Measurements from ENCODE around the gene CD151. TPM values are rescaled to one million over a fixed set of nuclear protein-coding genes. Genes with fewer than 3 reads are reported as not detected.

CD151 gene
- total RNA-seq: 10 to 100 TPM; 28.0 to 28.6 TPM

DNA sequence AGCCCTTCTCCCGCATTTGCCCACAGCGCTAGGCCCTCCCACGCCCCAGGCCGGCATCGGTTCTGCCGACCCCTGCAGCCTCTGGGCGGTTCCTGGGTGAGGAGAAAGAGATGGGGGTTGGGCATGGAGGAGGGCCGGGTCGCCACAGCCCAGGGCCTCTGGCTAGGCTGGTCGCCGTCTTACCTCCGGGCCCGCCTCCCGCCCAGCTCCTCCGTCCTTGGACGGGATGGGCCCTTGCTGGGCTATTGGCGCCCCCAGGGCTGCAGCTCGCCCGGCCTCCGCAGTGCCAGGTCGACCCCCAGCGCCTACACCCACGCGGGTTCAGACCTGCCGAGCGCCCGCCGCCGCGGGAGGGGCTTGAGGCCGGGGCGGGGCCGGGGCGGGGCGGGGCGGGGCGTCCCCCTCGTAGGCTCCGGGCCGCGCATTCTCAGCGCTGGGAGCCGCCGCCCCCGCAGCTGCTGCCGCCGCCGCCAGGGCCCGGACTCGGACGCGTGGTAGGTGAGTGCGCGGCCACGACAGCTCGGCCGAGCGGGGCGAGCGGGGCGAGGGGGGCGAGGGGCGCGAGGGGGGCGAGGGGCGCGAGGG, at the start of gene CD151:
CD151 (plus strand) TSS at position 424 of the 585 bp plus-strand sequence. CDS start 3,118 bp downstream, outside the sequence.
- H3K4me3 Mint-ChIP-seq: peak within 1 kb of the TSS; percentile 47
- peak; percentile 61 for DNase-seq
- no peaks in the 10 kb centered on the region for H3K9me3 Mint-ChIP-seq
- peaks cover 36% of the 10 kb centered on the region for H3K27me3 Mint-ChIP-seq
- ChIA-PET POLR2A (interaction anchor here (2.8 to 8.3 kb wide), 3 partner anchors 10 to 24 kb away, joined by 12 to 74 read pairs (median 25); partner anchors contain the start of genes PNPLA2, POLR2L, RPLP2 and TSPAN4), CTCF (no interaction called here)
- H3K36me3 Mint-ChIP-seq (ENCODE audit: low read depth): peaks cover 3% of the 10 kb centered on the region
- no peak within 1 kb of the TSS for H3K27ac Mint-ChIP-seq
- peaks cover 36% of the 10 kb centered on the region for H3K4me1 Mint-ChIP-seq

DNA sequence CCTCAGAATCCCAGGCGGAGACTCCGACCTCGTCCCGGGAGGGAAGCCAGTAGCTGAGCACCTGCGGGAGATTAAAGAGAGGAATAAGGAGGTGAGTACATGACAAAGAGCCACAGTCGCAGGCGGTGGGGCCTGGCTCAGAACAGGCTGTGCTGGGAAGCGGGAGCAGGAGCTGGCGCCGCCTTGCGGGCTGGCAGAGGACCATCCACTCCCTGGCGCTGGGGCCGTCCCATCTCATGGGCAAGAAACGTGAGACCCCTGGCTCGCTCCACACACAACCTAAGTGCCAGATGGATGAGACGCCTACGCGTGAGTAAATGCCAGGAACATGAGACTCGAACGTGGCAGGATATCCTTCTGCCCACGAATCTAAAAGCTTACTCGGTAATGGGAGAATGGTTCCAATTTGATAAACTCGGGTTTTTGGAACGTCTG, 49.2 kb upstream of the CD151 start:
- Mint-ChIP-seq H3K27ac (no peak overlapping the region), H3K9me3 (no peaks in the 10 kb centered on the region), H3K4me1 (peaks cover 22% of the 10 kb centered on the region), H3K36me3 (ENCODE audit: low read depth) (peaks cover 8% of the 10 kb centered on the region), H3K27me3 (no peaks in the 10 kb centered on the region), H3K4me3 (no peak overlapping the region)
- no peak for DNase-seq
- POLR2A ChIA-PET: no interaction called here
- CTCF ChIA-PET: interaction anchor here (0.6 kb wide), 2 partner anchors 39 to 94 kb away, joined by 3 read pairs; no protein-coding TSS in a partner anchor

DNA sequence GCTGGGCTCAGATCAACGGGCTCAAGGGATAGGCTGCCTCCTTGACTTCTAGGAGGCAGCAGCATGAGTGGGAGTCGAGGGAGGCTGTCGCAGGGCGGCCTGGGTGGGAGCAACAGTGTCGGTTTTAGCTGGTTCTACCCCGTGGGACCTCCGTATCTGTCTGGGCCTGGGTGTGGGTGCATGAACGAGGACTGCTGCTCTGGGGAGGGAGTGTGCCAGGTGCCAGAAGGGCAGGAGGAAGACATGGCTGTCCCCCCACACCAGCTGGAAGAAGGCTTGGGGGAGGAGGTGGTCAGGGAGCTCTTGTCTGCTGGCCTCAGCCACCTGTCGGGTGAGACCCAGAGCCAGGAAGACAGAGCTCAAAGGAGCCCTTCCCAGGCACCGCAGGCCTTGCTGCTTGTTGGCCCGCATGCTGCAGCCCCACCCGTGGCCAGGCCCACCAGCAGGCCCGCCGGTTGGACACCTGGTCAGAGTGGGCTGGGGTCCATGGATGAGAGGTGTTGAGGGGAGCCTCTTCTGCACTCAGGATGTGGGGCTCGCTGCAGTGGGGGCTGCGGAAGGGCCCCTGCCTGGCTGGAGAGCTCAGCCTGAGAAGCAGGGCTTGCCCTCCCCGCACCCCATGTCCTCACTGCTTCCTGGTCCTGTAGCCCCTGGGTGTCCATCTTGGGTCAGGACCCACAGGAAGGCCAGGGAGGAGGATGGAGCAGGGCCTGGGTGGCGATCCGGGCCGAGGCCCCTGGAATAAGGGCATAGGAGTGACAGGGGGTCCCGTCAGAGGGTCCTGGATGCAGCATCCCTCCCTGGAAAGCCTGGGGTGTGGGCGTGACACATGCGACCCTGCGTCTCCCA, 46.3 kb upstream of the CD151 start:
- CTCF ChIA-PET: interaction anchor here (1.3 kb wide), 1 partner anchor 91 kb away, joined by 3 read pairs; the partner anchor contains the start of gene TMEM80
- H3K27ac Mint-ChIP-seq: no peak overlapping the region

DNA sequence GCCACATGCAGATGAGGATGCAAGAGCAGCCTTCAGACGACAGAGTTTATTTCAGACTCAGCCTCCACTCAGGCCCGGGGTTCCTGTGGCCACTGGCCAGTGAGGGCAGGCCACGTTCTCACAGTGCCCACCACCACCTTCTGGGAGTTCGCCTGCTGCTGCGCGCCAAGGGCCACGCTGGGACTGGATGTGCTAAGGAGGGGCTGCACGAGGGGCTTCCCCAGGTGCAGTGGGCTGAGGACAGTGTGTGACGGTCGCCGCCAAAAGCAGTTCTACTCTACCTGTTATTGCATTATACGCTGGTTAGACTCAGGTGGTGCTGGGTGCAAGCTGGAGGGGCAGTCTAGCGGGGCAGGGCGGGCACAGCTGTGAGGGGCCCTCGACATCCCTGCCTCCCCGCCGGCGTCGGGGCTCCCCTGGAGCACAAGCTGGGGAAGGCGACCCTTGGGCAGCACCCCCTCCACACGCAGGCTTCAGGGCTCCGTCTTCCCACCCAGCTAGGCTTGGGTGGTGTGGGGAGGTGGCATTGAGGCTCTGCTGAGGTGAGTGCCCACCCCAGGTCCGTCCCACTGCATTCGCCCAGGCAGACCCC, 45.6 kb upstream of the CD151 start:
- no peak overlapping the region for H3K4me3 Mint-ChIP-seq
- POLR2A ChIA-PET: interaction anchor here (1.4 kb wide), 1 partner anchor 9 kb away, joined by 4 read pairs; no protein-coding TSS in a partner anchor
- CTCF ChIA-PET: no interaction called here
- H3K27ac Mint-ChIP-seq: no peak overlapping the region
- H3K27me3 Mint-ChIP-seq: no peaks in the 10 kb centered on the region
- peaks cover 9% of the 10 kb centered on the region for H3K36me3 Mint-ChIP-seq (ENCODE audit: low read depth)
- H3K4me1 Mint-ChIP-seq: peaks cover 18% of the 10 kb centered on the region
- no peaks in the 10 kb centered on the region for H3K9me3 Mint-ChIP-seq
- DNase-seq: no peak

More for the DNA sequence above, 46.3 kb upstream of the CD151 start:
- DNase-seq: no peak
- Mint-ChIP-seq H3K4me3 (no peak overlapping the region), H3K36me3 (ENCODE audit: low read depth) (peaks cover 9% of the 10 kb centered on the region), H3K4me1 (peaks cover 18% of the 10 kb centered on the region), H3K9me3 (no peaks in the 10 kb centered on the region), H3K27me3 (no peaks in the 10 kb centered on the region)
- POLR2A ChIA-PET: interaction anchor here (0.9 to 1.1 kb wide), 3 partner anchors 9 to 23 kb away, joined by 3 read pairs; partner anchors contain the start of genes GATD1 and RPLP2

DNA sequence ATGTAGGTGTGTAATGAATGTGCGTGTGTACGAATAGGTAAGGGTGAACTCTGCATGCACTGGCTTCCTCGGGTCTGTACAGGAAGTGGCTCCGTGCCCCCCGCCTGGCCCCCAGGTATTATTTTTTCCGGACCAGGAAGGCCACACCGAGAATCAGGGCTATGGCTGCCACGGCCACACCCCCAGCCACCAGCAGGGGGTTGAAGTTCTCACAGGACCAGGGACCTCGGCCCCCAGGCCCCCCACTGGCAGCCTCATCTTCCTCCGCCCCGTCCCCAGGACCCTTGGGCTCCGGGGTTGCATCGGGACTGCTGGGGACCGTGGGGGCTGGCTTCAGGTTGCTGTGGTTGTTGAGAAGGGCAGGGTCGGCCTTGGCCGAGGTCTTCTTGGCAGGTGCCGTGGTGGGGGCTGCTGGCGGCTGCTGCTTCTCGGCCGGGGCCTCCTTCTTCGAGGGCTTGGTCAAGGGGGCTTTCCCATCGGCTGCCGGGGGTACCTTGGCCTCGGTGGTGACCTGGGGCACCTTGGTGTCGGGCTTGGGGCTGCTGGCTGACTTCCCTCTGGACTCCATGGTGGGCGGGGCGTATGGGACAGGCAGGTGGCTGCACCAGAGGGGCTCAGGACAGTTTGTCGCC, 44.6 kb upstream of the CD151 start:
- Mint-ChIP-seq H3K27ac (no peak overlapping the region), H3K4me3 (no peak overlapping the region), H3K9me3 (no peaks in the 10 kb centered on the region), H3K36me3 (ENCODE audit: low read depth) (peaks cover 9% of the 10 kb centered on the region), H3K27me3 (no peaks in the 10 kb centered on the region), H3K4me1 (peaks cover 18% of the 10 kb centered on the region)
- POLR2A ChIA-PET: interaction anchor here (1.1 to 1.4 kb wide), 2 partner anchors 8 to 10 kb away, joined by 4 read pairs; no protein-coding TSS in a partner anchor
- no peak for DNase-seq
- CTCF ChIA-PET: no interaction called here

DNA sequence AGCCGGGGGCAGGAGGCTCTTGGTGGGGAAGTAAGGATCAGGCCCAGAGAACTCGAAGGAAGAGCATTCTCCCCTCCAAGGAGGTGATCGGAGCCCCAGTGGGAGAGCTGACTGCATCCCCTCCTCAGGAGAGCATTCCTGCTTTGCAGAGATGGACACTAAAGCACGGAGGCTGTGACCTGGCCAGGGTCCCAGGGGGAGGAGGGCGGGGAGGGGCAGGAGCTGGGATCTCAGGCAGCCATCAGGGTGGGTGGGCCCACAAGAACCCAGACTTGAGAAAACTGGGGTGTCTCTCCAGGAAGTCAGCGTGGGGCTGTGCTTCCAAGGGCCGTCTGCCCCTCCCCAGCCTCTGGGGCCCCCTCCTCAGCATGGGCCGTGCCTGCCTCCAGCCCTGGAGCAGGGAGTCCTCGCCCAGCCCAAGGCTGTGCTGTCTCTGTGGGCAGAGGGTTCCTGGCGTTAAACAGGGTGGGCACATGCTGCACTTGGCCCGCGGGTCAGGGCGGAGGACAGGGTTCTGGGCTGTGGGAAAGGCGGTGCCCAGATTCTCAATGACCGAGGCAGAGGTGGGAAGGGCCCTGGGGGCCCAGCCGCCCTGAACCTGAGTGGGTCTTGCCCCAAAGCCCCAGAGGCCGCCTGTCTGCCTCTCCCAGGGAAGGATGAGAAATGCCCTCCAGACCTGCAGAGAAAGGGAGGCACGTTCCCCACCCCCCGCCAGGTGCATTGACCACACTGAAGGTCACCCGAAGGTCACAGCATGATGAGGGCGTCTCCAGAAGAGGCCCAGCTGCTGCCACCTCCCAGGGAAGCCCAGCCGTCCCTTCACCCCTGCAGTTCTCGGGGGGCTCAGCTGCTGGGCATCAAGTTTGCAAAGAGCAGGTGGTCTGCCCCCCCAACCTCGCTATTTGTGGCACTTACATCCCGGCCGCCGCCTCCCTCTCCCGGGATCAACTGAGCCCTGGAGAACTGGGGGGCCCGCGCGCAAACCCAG, 43.5 kb upstream of the CD151 start:
- peaks cover 8% of the 10 kb centered on the region for H3K36me3 Mint-ChIP-seq (ENCODE audit: low read depth)
- ChIA-PET POLR2A (interaction anchor here (0.6 to 2.0 kb wide), 7 partner anchors 10 to 552 kb away, joined by 3 to 5 read pairs (median 3); partner anchors contain the start of genes PHRF1 and RPLP2), CTCF (interaction anchor here (0.5 kb wide), 1 partner anchor 12 kb away, joined by 4 read pairs; no protein-coding TSS in a partner anchor)
- DNase-seq: no peak
- H3K27me3 Mint-ChIP-seq: no peaks in the 10 kb centered on the region
- no peaks in the 10 kb centered on the region for H3K9me3 Mint-ChIP-seq
- H3K4me3 Mint-ChIP-seq: peak overlapping the region; percentile 52
- no peak overlapping the region for H3K27ac Mint-ChIP-seq
- H3K4me1 Mint-ChIP-seq: peaks cover 23% of the 10 kb centered on the region

DNA sequence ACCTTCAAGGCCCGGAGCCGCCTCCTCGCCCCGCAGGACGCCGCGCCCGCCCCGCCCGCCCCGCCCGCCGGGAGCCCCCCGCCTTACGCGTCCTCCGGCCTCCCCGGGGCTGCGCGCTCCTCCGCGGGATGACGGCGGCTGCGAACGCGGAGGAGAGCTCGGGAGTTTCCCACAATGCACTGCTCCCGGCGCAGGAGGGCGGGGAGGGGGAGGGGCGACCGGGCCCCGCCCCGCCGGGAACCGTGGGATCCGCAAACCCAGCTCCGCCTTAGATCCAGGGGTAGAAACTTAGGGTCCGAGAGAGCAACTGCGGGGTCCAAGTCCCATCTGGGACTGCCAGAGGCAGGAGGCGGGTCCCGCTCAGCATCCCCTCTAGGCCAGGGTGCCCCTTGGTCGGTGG, 42.8 kb upstream of the CD151 start, which contains the start of gene CEND1:
CEND1 (minus strand) TSS at position 148 of the 400 bp plus-strand sequence. CDS start 1,514 bp downstream, outside the sequence.
- no peaks in the 10 kb centered on the region for H3K27me3 Mint-ChIP-seq
- ChIA-PET POLR2A (interaction anchor here (0.6 to 2.0 kb wide), 5 partner anchors 11 to 214 kb away, joined by 3 to 5 read pairs (median 3); partner anchors contain the start of genes PHRF1 and RPLP2), CTCF (interaction anchor here (0.6 kb wide), 1 partner anchor 19 kb away, joined by 3 read pairs; no protein-coding TSS in a partner anchor)
- no peak within 1 kb of the TSS for H3K27ac Mint-ChIP-seq
- peaks cover 8% of the 10 kb centered on the region for H3K36me3 Mint-ChIP-seq (ENCODE audit: low read depth)
- peak within 1 kb of the TSS; percentile 52 for H3K4me3 Mint-ChIP-seq
- H3K9me3 Mint-ChIP-seq: no peaks in the 10 kb centered on the region
- peak; percentile 68 for DNase-seq
- peaks cover 26% of the 10 kb centered on the region for H3K4me1 Mint-ChIP-seq

DNA sequence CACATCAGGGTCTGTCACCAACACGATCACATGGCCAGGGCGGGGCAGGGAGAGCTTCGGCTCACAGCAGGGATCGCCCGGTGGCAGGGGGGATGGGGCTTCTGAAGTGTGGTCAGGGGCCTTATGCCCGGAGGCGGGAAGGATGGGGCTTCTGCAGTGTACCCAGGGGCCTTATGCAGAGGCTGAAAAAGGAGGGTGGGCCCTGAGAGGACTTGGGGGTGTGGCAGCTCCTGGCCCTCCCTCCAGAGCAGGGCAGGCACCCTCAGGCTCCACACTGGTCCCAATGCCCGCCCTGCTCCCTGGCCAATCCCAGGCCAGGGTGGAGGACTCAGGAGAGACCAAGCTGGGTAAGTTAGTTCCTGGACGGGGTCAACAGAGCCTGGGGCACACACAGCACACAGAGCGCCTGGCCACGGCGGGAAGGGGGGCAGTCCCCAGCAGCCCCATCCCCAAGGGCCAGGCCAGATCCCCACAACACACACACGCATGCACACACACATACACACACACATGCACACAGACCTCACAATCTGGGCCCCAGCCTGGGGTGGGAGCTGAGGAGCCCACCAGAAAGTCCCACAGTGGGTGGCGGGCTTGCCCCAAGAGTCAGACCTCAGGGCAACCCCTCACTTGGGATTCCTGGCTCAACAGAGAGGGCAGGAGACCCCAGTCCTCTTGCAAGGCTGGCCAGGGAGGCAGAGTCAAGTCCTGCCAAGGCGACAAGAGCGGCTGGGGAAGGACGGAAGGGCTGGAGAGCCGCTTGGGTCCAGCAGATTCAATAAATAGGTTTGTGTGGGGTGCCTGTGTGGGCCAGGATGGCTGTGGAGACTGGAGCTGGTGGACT, 41.8 kb upstream of the CD151 start:
- no peak overlapping the region for H3K27ac Mint-ChIP-seq
- no peaks in the 10 kb centered on the region for H3K9me3 Mint-ChIP-seq
- H3K4me1 Mint-ChIP-seq: peaks cover 32% of the 10 kb centered on the region
- ChIA-PET CTCF (no interaction called here), POLR2A (interaction anchor here (0.9 to 2.0 kb wide), 3 partner anchors 13 to 18 kb away, joined by 3 to 5 read pairs (median 5); partner anchors contain the start of genes GATD1 and RPLP2)
- DNase-seq: no peak
- H3K36me3 Mint-ChIP-seq (ENCODE audit: low read depth): peaks cover 9% of the 10 kb centered on the region
- no peak overlapping the region for H3K4me3 Mint-ChIP-seq
- no peaks in the 10 kb centered on the region for H3K27me3 Mint-ChIP-seq

DNA sequence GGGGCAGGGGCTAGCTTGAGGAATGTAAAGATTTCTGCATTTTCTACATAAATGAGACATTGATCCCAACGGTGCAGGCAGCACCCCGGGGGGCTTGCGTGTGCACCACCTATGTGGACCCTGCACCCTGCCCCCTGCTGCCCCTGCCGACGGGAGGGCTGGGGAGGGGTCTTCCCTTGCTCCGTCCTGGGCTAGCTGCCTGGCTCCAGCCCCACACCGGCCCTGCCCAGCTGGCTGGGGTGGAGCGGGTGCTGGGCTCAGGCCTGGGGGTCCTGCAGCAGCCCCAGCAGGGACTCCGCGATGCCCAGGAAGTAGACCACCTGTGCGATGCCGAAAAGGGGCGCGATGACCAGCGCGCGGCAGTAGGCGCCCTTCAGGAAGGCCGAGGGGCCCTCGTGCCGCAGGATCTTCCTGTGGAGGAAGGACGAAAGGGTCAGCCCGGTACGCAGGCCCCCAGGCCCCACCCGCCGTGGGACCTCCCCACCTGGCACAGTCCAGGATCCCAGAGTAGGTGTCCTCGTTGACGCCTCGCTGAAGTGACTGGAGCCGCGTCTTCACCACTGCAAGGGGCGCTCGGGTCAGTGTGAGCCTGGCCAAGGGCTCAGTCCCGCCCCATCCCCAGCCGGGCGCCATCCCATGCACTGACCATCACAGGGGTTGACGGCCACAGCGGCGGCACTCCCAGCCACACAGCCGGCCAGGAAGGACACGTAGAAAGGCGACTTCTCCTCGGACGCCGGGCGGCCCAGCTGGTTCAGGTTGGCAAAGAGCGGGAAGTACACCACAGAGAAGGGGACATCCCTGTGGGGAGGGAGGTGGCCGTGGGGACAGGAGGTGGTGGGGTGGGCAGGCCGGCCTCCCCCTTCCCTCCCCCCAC, 40.9 kb upstream of the CD151 start:
- CTCF ChIA-PET: no interaction called here
- Mint-ChIP-seq H3K27ac (no peak overlapping the region), H3K4me3 (no peak overlapping the region), H3K4me1 (peaks cover 37% of the 10 kb centered on the region), H3K27me3 (no peaks in the 10 kb centered on the region), H3K36me3 (ENCODE audit: low read depth) (peaks cover 11% of the 10 kb centered on the region), H3K9me3 (no peaks in the 10 kb centered on the region)
- POLR2A ChIA-PET: interaction anchor here (0.9 to 1.1 kb wide), 2 partner anchors 14 to 17 kb away, joined by 3 to 5 read pairs; partner anchors contain the start of genes GATD1 and RPLP2
- DNase-seq: no peak

DNA sequence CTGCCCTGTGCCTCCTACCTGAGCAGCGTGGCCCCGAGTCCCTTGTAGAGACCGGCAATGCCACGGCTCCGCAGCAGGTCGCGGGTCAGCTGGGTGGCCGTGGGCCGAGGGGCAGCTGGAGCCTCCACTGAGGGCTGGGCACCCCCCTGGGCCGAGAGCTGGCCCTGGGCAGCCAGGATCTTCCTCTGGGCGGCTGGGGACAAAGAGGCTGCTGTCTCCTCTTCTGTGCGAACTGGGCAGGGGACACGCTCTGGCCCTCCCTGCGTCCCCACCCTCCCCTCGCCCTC, 40.3 kb upstream of the CD151 start:
- Mint-ChIP-seq H3K9me3 (no peaks in the 10 kb centered on the region), H3K27me3 (no peaks in the 10 kb centered on the region), H3K36me3 (ENCODE audit: low read depth) (peaks cover 11% of the 10 kb centered on the region), H3K4me1 (peaks cover 42% of the 10 kb centered on the region), H3K27ac (no peak overlapping the region), H3K4me3 (no peak overlapping the region)
- ChIA-PET CTCF (no interaction called here), POLR2A (no interaction called here)
- DNase-seq: no peak
